SK-N-MC (cell line): Measurements from ENCODE around the gene TMEM121B.

Source experiments
- EZH2 ChIP-seq: fragments of 200-600 bp; sonication (generic); IDR thresholded peaks from one replicate; pipeline ENCODE4 v1.6.1; 2017; ENCODE audit warnings: antibody characterized with exemption
- POLR2AphosphoS5 ChIP-seq: IDR thresholded peaks from 2 replicates; pipeline ENCODE4 v1.6.1; 2012; ENCODE audit warnings: mild to moderate bottlenecking, low read depth, low read length, borderline replicate concordance

DNA sequence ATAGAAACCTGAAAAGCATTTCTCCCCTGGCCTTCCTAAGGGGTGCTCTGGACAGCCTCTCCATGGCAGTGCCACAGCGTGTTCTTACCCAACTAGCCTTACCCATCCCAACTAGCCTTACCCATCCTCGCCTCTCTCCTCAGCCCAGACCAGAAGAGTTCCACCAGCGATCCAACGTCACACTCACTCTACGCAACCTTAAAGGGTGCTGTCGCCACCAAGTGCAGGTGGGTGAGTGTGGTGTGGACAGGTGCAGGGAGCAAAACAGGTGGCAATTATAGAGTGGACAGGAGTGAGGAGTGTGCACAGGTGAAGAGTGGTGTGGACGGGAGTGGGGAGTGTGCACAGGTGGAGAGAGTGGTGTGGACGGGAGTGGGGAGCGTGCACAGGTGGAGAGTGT, 17.8 kb downstream of the TMEM121B start:
- TF ChIP-seq POLR2AphosphoS5 (no peak), EZH2 (no peak)
